HFF-Myc (cell line): ENCODE measurements around the gene DGKI.

ENCODE experiments used
- DNase-seq: peaks from one replicate; pipeline ENCODE4 v3.0.0-alpha.2; 2011; ENCODE audit warnings: low read depth; ENCODE audit errors: extremely low read depth
- H3K4me3 ChIP-seq: replicated peaks from 2 replicates; pipeline ENCODE4 v1.5.1; 2011; ENCODE audit warnings: low read depth, mild to moderate bottlenecking, control low read depth, low read length
- TF ChIP-seq, protein P1 (sequence below): IDR thresholded peaks from 2 replicates; pipeline ENCODE4 v1.5.1; 2012; ENCODE audit warnings: mild to moderate bottlenecking, low read depth, low read length, control low read depth; ENCODE audit errors: missing control alignments

The DGKI gene

DNA sequence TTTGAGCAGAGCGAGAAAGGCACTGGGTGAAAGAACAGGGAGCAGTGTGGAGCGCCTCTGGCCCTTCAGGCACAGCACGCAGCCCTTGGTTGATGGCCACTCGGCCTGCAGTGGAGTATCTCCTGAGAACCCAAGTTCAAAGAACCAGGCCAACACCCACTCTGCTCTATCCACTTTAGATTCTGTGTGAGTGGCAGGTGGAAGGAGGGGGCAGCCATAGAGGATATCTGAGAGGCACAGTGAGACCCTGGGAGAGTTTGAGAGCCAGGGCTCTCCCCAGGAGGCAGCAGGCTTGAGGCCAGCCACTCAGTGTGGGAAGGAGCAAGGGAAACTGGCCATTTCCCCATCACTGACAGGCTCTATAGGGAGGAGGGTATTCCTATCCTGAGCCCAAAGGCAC, 450.7 kb downstream of the DGKI start:
- TF ChIP-seq, protein P1, sequence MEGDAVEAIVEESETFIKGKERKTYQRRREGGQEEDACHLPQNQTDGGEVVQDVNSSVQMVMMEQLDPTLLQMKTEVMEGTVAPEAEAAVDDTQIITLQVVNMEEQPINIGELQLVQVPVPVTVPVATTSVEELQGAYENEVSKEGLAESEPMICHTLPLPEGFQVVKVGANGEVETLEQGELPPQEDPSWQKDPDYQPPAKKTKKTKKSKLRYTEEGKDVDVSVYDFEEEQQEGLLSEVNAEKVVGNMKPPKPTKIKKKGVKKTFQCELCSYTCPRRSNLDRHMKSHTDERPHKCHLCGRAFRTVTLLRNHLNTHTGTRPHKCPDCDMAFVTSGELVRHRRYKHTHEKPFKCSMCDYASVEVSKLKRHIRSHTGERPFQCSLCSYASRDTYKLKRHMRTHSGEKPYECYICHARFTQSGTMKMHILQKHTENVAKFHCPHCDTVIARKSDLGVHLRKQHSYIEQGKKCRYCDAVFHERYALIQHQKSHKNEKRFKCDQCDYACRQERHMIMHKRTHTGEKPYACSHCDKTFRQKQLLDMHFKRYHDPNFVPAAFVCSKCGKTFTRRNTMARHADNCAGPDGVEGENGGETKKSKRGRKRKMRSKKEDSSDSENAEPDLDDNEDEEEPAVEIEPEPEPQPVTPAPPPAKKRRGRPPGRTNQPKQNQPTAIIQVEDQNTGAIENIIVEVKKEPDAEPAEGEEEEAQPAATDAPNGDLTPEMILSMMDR: no peak

DNA sequence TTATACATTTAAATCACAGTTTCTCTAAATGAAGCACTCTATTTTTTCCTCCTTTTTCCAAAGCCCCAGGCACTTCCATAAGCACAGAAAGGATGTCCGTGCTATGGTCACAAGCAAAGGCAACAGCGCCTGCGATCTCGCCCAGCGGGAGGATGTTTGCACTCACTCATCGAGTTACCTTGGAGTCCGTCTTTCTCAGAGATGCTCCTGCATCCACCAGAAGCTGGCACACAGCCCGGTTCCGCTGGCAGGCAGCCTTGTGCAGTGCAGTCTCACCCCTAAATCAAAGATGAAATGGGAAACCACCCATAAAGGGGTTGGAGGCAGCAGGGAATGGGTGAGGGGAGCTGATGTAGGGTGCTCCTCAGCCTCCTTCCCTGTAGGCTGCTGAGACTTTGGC, 451.4 kb downstream of the DGKI start:
- DNase-seq: no peak
- no peak overlapping the region for H3K4me3 ChIP-seq
- TF ChIP-seq, protein P1: no peak

More for the DNA sequence above, 450.7 kb downstream of the DGKI start:
- no peak for DNase-seq
- no peak overlapping the region for H3K4me3 ChIP-seq

DNA sequence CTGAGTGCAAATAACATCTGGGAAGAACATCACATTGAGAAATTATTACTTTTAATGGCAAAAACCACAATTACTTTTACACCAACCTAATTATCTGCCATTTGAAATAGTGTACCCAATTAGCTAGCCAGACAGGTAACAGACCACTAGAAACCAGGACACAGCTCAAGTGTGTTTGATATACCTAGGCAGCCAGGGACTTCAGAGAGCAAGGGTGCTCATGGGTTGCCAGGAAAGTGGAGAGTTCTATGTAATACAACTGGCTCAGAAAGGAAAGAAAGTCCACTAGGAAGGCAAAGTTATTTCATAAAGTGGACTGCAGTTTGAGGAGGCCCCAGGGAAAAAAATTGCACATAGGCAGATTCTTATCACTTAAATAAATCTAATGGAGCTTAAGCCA, 453.2 kb downstream of the DGKI start:
- DNase-seq: no peak

DNA sequence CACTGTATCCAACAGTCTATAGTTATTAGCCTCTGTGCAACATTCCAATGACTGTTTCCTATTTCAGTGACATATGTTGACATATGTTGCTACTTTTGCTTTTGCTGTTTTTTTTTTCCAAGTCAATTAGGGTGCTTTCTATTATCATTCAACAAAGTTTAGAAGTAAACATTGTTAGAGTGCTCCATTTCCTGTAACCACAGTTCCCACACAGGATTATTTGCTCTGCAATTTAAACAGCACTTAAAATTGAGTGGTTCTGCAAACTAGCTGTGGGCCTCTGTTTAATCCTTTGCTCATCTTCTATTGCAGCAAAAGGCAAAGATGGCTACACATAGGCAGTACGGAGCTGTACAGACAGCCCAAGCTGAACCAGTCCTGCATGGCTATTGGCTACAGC, 456.7 kb downstream of the DGKI start:
- H3K4me3 ChIP-seq: no peak overlapping the region
- TF ChIP-seq, protein P1: no peak
- DNase-seq: no peak

More for the DNA sequence above, 453.2 kb downstream of the DGKI start:
- H3K4me3 ChIP-seq: no peak overlapping the region
- TF ChIP-seq, protein P1: no peak

DNA sequence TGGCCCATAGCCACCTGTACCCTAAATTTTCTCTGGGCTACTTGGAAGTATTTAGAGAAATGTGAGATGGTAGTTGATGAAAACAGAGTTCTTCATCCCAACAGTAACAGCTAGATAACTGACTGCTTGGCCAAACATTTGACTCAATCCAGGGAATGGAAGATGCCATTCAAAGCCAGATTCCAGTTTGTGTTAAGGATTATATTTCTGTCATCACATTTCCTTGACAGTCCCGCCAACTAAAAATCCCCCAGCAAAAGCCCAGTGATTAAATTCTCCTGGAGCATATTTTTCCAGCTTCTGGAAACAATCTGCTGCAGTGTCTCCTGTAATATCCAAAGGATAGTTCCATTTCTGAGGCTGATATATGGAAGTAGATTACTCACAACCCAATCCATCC, 457.9 kb downstream of the DGKI start:
- no peak for DNase-seq
- TF ChIP-seq, protein P1: no peak
- H3K4me3 ChIP-seq: no peak overlapping the region

DNA sequence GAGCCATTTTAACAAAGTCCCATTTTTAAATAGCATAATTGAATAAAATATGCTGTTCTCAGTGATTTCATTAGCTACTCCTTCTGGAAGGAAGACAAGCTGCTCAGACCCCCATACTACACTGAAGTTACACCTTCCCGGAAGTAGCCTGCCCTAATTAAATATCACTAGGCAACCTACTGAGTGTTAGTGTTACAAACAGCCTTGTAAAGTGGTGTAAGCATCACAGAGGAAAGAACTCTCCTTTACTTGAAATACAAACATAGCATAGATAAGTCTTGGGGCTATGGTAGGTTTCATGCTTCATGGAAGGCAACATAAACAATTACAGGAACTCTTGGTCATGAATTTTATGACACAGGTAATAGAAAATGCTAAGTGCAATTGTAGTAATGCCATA, 459.8 kb downstream of the DGKI start:
- H3K4me3 ChIP-seq: no peak overlapping the region
- no peak for DNase-seq
- TF ChIP-seq, protein P1: no peak

DNA sequence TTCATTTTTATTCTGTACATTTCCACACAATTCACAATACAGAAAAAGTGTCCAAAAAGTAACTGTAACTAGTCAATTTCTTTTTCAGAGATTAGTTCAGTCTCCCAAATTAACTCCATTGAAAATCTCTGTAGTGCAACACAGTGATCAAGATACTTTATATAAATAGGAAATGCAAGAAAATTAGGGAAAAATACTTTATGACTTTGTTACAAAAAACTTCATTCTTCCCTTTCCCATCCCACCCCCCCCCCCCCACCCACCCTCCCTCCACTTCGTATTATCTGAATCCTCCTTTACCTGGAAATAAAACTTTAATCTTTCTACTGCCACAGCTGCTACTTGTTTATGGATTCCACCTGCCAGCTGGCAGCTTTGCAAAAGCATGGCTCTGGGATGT, 465.7 kb downstream of the DGKI start:
- no peak for DNase-seq
- TF ChIP-seq, protein P1: no peak
- no peak overlapping the region for H3K4me3 ChIP-seq
